Heart right ventricle (tissue), 16 donors: Measurements from ENCODE around the gene KRT83. TPM values are rescaled to one million over a fixed set of nuclear protein-coding genes. Genes with fewer than 3 reads are reported as not detected.

Experiments
- ATAC-seq, 8 donors: fragments of 200-7000 bp; cut with Tn5 transposase; one replicate each; pipeline ENCODE4 v1.9.1; 2020; ENCODE audit warnings: mild to moderate bottlenecking in 8 of 8, moderate library complexity in 8 of 8, moderate number of reproducible peaks in 1 of 8
- DNase-seq, 2 donors: peaks; one replicate each; pipeline ENCODE4 v3.0.0-alpha.2; 2020
- H3K27ac ChIP-seq, 10 donors: fragments of 200-600 bp; sonication (generic) in 2 of 10; one replicate each; pipeline versions ENCODE4 v1.5.0 to v1.8.0; 2020 to 2022; ENCODE audit warnings: mild to moderate bottlenecking in 3 of 10
- H3K27me3 ChIP-seq, 7 donors: fragments of 200-600 bp; one replicate each; pipeline ENCODE4 v1.8.0; 2021 to 2022; ENCODE audit warnings: mild to moderate bottlenecking in 2 of 7
- H3K36me3 ChIP-seq, 9 donors: fragments of 200-600 bp; sonication (generic) in 1 of 9; one replicate each; pipeline versions ENCODE4 v1.5.0 to v1.8.0; 2020 to 2022; ENCODE audit warnings: mild to moderate bottlenecking in 2 of 9
- H3K4me1 ChIP-seq, 9 donors: fragments of 200-600 bp; sonication (generic) in 1 of 9; one replicate each; pipeline versions ENCODE4 v1.5.0 to v1.8.0; 2020 to 2022; ENCODE audit warnings: mild to moderate bottlenecking in 4 of 9
- H3K4me3 ChIP-seq, 10 donors: fragments of 200-600 bp; sonication (generic) in 2 of 10; one replicate each; pipeline versions ENCODE4 v1.5.0 to v1.8.0; 2020 to 2022; ENCODE audit warnings: mild to moderate bottlenecking in 7 of 10, moderate library complexity in 2 of 10
- H3K9me3 ChIP-seq, 11 donors: fragments of 200-600 bp in 10 of 11; sonication (generic) in 2 of 11; one replicate each; pipeline versions ENCODE4 v1.5.0 to v1.8.0; 2013 to 2022; ENCODE audit warnings: mild to moderate bottlenecking in 2 of 11, control low read depth in 1 of 11, moderate library complexity in 1 of 11
- WGBS, 2 donors: extraction: QIAGEN DNeasy Blood & Tissue Kit; methylation state at CpG; one replicate each; pipeline ENCODE4 v1.1.7; 2013; ENCODE audit warnings: inconsistent platforms in 1 of 2; 5-methylcytosine and 5-hydroxymethylcytosine counted together
- intact Hi-C, 10 donors: fragments of 100-400 bp; cut with DNase I; formaldehyde crosslinking; loops; one replicate each; pipeline versions ENCODE4 v1.11.1 to v1.14.2; 2022
- polyA plus RNA-seq, 2 donors: library from polyadenylated mRNA; stranded (reverse); fragments of 200-250 nt; gene quantifications; one replicate each; pipeline ENCODE4 v1.2.3, GENCODE V29; 2013
- total RNA-seq, 10 donors: library from RNA; stranded (reverse); fragmentation: NEBNext Ultra II Directional in 3 of 10; extraction: Animal tissue kit (Norgen Biotek cat#: 25700) in 3 of 10; gene quantifications; one replicate each; pipeline versions ENCODE4 v1.2.1 to v1.2.4, GENCODE V29; 2021 to 2023
- TF ChIP-seq, protein P1 (sequence below), 9 donors: fragments of 200-600 bp; sonication (generic) in 2 of 9; IDR thresholded peaks; one replicate each; pipeline versions ENCODE4 v1.5.0 to v1.8.0; 2021 to 2022; ENCODE audit warnings: antibody characterized with exemption in 9 of 9, mild to moderate bottlenecking in 5 of 9, moderate library complexity in 1 of 9
- donor health status: Arrhythmogenic right ventricular cardiomyopathy.
- donor health status: ischemic (EF 13 %, LVEDD 7.1; RV severe dilation, severe dysfunction).
- donor health status: healthy with polysubstance abuse.
- donor health status: DM: no; HTN: yes; CAD: no.
- donor health status: DM: no; HTN: no; CAD: no.
- donor health status: ischemic (EF 25% LVEDD 6.9; RV normal size, moderate dysfunction).
- donor health status: ischemic (EF 25% LVEDD 5.7; RV mildly dilated, moderate dysfunction).
- donor health status: healthy.
- donor health status: DM: yes; HTN: yes; CAD: no.
- donor health status: Ischemic cardiomyopathy.
- donor health status: ischemic (EF 35%, LVEDD 5.7; RV mildly dilated, moderate dysfunction).
- donor health status: nonischemic (EF 11% LVEDD 7.7; RV severe dilation, severe dysfunction).
- donor health status: DM: yes; HTN: yes; CAD: no.
- donor health status: PGD.
- donor health status: ischemic (EF 29% LVEDD 5.4; RV normal size, mild dysfunction).
- donor health status: nonischemic (EF 23%, LVEDD 6.1; RV moderate dilation, normal function).

The KRT83 gene
- total and polyA plus RNA-seq, 12 donors, result not detected

DNA sequence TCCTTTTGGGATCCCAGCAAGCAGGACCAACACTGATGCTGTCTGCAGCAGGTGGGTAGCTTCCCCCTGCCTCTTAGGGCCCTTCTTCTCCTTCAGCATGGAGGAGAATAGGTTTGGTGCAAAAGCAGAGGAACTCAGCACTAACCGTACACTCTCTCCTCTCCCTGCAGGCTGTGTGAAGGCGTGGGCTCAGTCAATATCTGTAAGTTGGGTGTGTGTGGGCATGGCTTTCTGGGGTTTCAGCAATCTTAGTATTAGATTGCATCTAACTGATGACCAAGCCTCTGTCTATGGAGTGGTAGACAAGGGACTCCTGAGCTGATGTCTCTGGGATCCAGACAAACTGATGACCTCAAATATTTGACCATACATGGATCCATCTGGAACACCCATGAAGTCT lies 31.8 kb upstream of the KRT83 start:
- Histone ChIP-seq H3K9me3 (no peaks in the 10 kb centered on the region), H3K27me3 (peaks cover 0 to 44% (median 35%) of the 10 kb centered on the region in 7 donors), H3K27ac (no peak overlapping the region), H3K4me1 (peaks cover 0 to 6% (median 0%) of the 10 kb centered on the region in 9 donors), H3K4me3 (no peak overlapping the region), H3K36me3 (no peaks in the 10 kb centered on the region)
- intact Hi-C loops, result no loop called here
- TF ChIP-seq, protein P1, sequence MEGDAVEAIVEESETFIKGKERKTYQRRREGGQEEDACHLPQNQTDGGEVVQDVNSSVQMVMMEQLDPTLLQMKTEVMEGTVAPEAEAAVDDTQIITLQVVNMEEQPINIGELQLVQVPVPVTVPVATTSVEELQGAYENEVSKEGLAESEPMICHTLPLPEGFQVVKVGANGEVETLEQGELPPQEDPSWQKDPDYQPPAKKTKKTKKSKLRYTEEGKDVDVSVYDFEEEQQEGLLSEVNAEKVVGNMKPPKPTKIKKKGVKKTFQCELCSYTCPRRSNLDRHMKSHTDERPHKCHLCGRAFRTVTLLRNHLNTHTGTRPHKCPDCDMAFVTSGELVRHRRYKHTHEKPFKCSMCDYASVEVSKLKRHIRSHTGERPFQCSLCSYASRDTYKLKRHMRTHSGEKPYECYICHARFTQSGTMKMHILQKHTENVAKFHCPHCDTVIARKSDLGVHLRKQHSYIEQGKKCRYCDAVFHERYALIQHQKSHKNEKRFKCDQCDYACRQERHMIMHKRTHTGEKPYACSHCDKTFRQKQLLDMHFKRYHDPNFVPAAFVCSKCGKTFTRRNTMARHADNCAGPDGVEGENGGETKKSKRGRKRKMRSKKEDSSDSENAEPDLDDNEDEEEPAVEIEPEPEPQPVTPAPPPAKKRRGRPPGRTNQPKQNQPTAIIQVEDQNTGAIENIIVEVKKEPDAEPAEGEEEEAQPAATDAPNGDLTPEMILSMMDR (IDR thresholded peaks at IDR 0.05), result no peak
- no peak for ATAC-seq
- WGBS, 2 donors, result 85 to 90% methylated on average over 2 of the region's 2 CpGs
- no peak for DNase-seq

DNA sequence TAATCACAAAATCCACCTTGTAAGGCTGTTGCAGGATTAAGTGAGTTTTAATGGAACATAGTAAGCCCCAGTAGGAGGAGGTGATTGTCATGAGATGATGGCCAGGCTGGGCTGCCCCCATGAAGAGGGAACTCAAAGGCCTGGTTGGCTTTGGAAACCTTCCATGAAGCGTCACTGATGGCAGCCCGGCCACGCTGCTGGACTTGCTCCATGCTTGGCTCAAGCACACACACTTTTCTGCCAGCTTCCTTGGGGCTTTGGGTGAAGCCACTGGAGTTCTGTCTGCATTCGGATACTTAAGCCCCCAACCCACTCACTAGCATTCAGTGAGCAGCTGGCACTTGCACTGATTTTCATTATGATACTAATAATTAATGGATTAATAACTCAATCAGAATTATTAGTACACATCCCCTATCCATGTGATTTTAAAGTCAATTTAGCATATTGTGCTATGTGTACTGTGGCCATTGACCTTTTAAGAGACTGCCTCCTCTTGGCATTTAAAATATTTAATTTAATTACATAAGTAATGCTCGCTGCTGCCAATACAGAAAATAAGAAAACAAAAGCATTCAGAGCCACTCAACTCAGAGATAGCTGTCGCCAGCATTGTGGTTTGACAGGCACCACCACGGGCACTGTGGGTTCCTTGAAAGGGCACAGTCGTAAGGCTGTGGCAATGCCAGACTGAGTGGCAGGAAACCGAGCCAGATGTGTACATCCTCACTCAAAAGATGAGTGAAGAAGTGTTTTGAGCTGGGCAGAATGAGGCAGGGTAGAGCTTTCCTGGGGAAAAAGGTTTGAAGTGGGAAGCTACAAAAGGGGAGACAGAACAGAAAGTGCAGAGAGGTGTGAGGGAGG lies 30.2 kb upstream of the KRT83 start:
- H3K27me3 ChIP-seq, result peaks cover 0 to 44% (median 23%) of the 10 kb centered on the region in 7 donors
- H3K4me3 ChIP-seq, result no peak overlapping the region
- no peaks in the 10 kb centered on the region for H3K9me3 ChIP-seq
- H3K27ac ChIP-seq, result no peak overlapping the region
- peaks cover 0 to 6% (median 3%) of the 10 kb centered on the region in 9 donors for H3K4me1 ChIP-seq
- ATAC-seq (peak in 7 of 8 donors; percentile 50 to 88 (median 71)), DNase-seq (peak; percentile 54 to 61)
- no peaks in the 10 kb centered on the region for H3K36me3 ChIP-seq
- WGBS, 2 donors, result 44 to 51% methylated on average over 9 of the region's 9 CpGs
- intact Hi-C loops, result no loop called here
- TF ChIP-seq, protein P1 (IDR thresholded peaks at IDR 0.05), result no peak

DNA sequence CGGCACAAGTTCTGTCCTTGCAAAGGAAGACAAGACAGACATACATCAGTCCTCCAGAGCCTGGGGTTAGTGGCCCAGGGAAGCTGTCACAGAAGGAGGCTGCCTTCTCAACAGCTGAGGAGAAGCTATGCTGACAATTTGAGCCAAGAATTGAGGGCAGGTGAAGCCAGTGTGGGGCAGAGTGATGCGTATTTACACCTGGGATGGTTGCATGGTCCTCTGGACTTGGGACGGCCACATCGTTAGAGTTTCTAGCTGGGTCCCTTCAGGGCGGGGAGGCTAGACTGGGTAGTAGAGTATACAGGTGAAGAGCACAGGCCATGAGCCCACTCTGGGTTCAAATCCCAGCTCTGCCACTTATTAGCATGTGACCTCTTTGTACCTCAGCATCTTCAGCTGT lies 29.6 kb upstream of the KRT83 start:
- TF ChIP-seq, protein P1 (IDR thresholded peaks at IDR 0.05), result no peak
- Histone ChIP-seq H3K27ac (no peak overlapping the region), H3K36me3 (no peaks in the 10 kb centered on the region), H3K9me3 (no peaks in the 10 kb centered on the region), H3K4me3 (no peak overlapping the region), H3K27me3 (peaks cover 0 to 38% (median 17%) of the 10 kb centered on the region in 7 donors), H3K4me1 (peaks cover 0 to 12% (median 4%) of the 10 kb centered on the region in 9 donors)
- WGBS, 2 donors, result 92% methylated on average over 5 of the region's 5 CpGs
- no peak for ATAC-seq
- intact Hi-C loops, result no loop called here
- DNase-seq, result no peak

DNA sequence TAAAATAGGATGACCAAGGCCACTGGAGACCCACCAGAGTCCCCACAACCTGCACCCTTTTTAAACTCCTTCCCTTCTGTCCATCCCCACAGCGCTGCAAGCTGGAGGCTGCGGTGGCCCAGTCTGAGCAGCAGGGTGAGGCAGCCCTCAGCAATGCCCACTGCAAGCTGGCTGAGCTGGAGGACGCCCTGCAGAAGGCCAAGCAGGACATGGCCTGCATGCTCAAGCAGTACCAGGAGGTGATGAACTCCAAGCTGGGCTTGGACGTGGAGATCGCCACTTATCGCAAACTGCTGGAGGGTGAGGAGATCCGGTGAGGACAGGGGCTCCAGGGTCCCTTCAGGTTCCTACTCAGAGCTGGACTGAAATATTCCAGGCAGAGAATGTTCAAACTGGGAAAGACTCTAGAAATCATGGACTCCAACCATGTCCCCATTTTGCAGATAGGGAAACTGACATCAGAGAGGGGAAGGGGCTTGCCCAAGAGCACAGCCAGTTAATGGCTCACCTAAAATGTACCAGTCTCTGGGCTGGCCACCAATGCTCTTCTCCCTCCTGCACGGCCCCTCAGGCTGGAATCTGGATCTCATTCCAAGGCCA lies 28.9 kb upstream of the KRT83 start:
- intact Hi-C loops, result no loop called here
- H3K4me3 ChIP-seq, result no peak overlapping the region
- 83 to 89% methylated on average over 8 of the region's 8 CpGs for WGBS, 2 donors
- H3K4me1 ChIP-seq, result peaks cover 0 to 13% (median 4%) of the 10 kb centered on the region in 9 donors
- no peaks in the 10 kb centered on the region for H3K36me3 ChIP-seq
- H3K27me3 ChIP-seq, result peaks cover 0 to 32% (median 10%) of the 10 kb centered on the region in 7 donors
- H3K9me3 ChIP-seq, result no peaks in the 10 kb centered on the region
- ATAC-seq (no peak), DNase-seq (no peak)
- TF ChIP-seq, protein P1 (IDR thresholded peaks at IDR 0.05), result no peak
- H3K27ac ChIP-seq, result no peak overlapping the region
